Measurements from ENCODE around the gene HADH.

DNA sequence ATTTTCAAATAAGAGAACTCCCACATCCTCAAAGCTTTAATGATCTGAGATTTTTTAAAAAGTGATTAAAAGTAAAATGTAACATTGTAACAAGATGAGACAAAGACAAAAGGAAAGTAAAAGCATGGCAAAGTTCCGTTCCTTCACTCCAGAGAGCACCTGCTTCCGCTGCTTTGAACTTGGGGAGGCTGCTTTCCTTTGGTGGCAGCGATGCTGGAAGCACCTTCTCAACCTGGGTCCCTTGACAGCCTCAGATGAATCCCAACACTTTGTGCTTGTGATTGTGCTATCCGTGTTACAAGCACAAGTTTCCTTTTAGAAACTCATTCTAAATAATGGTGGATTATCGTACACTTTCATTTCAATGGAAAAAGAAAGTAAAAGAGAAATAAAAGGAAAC, 59.7 kb downstream of the HADH start:
- TF ChIP-seq, protein P1, sequence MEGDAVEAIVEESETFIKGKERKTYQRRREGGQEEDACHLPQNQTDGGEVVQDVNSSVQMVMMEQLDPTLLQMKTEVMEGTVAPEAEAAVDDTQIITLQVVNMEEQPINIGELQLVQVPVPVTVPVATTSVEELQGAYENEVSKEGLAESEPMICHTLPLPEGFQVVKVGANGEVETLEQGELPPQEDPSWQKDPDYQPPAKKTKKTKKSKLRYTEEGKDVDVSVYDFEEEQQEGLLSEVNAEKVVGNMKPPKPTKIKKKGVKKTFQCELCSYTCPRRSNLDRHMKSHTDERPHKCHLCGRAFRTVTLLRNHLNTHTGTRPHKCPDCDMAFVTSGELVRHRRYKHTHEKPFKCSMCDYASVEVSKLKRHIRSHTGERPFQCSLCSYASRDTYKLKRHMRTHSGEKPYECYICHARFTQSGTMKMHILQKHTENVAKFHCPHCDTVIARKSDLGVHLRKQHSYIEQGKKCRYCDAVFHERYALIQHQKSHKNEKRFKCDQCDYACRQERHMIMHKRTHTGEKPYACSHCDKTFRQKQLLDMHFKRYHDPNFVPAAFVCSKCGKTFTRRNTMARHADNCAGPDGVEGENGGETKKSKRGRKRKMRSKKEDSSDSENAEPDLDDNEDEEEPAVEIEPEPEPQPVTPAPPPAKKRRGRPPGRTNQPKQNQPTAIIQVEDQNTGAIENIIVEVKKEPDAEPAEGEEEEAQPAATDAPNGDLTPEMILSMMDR (IDR thresholded peaks at IDR 0.05) = no peak
- no peak for TF ChIP-seq POLR2A (IDR thresholded peaks at IDR 0.05)
- no peak for TF ChIP-seq POLR2AphosphoS5 (IDR thresholded peaks at IDR 0.05; ENCODE audit: insufficient read depth in 1 of 2, low read depth in 1 of 2)

Measured in vagina (tissue), 2 donors.